UCSD-AML1 (cell line): ENCODE data around the gene BACE1.
"Not testable (repeated sequence)": the region's sequence is repeated elsewhere in the genome, so short reads cannot be mapped to it uniquely, and the experiment has no call there.

Experiments used
- DNase-seq: peaks from one replicate; lab custom pipeline; 2025; ENCODE audit not compliant: unreplicated experiment; lab: John Stamatoyannopoulos, UW

Gene BACE1

GRCh38 chr11:117278347-117278746 is 37.7 kb downstream of the BACE1 start:
- DNase-seq = no peak

GRCh38 chr11:117273550-117274289 is 42.3 kb downstream of the BACE1 start:
- no peak for DNase-seq

GRCh38 chr11:117272175-117272574 is 43.9 kb downstream of the BACE1 start:
- DNase-seq = not testable (repeated sequence)

GRCh38 chr11:117271208-117271607 is 44.8 kb downstream of the BACE1 start:
- no peak for DNase-seq

GRCh38 chr11:117269856-117270255 is 46.2 kb downstream of the BACE1 start:
- DNase-seq = no peak

- DNase-seq = no peak
Measured at GRCh38 chr11:117265745-117266144, 50.3 kb downstream of the BACE1 start.

- not testable (repeated sequence) for DNase-seq
Measured at GRCh38 chr11:117264624-117265323, 51.3 kb downstream of the BACE1 start.

GRCh38 chr11:117259417-117259816 is 56.6 kb downstream of the BACE1 start:
- no peak for DNase-seq

GRCh38 chr11:117258576-117258975 is 57.5 kb downstream of the BACE1 start:
- DNase-seq = no peak

- no peak for DNase-seq
Measured at GRCh38 chr11:117256573-117256972, 59.5 kb downstream of the BACE1 start.

GRCh38 chr11:117255966-117256365 is 60.1 kb downstream of the BACE1 start:
- DNase-seq = no peak

- DNase-seq = no peak
Measured at GRCh38 chr11:117251506-117251905, 64.5 kb downstream of the BACE1 start.

- DNase-seq = no peak
Measured at GRCh38 chr11:117249571-117249970, 66.5 kb downstream of the BACE1 start.

- no peak for DNase-seq
Measured at GRCh38 chr11:117248341-117248740, 67.7 kb downstream of the BACE1 start.

GRCh38 chr11:117239295-117239694 is 76.8 kb downstream of the BACE1 start:
- no peak for DNase-seq

- no peak for DNase-seq
Measured at GRCh38 chr11:117238221-117238620, 77.8 kb downstream of the BACE1 start.
